Esophagus squamous epithelium (tissue), 4 donors: ENCODE measurements around the gene SPEM3.
A peak's percentile ranks its signal among the peaks of the same experiment; 100 is the strongest.

Experiments used
- POLR2A ChIP-seq, 4 donors: fragments of 450-650 bp; IDR thresholded peaks; one replicate each; pipeline ENCODE4 v1.6.1; 2017; ENCODE audit warnings: antibody characterized with exemption in 4 of 4, mild to moderate bottlenecking in 4 of 4, moderate library complexity in 3 of 4
- TF ChIP-seq, protein P1 (sequence below), 6 experiments: fragments of 450-650 bp in 4 of 6; fragments of 200-600 bp in 2 of 6; sonication (generic) in 2 of 6; IDR thresholded peaks; one replicate each; pipeline ENCODE4 v1.5.1; 2016 to 2019; ENCODE audit warnings: antibody characterized with exemption in 6 of 6, mild to moderate bottlenecking in 4 of 6, moderate library complexity in 4 of 6

DNA sequence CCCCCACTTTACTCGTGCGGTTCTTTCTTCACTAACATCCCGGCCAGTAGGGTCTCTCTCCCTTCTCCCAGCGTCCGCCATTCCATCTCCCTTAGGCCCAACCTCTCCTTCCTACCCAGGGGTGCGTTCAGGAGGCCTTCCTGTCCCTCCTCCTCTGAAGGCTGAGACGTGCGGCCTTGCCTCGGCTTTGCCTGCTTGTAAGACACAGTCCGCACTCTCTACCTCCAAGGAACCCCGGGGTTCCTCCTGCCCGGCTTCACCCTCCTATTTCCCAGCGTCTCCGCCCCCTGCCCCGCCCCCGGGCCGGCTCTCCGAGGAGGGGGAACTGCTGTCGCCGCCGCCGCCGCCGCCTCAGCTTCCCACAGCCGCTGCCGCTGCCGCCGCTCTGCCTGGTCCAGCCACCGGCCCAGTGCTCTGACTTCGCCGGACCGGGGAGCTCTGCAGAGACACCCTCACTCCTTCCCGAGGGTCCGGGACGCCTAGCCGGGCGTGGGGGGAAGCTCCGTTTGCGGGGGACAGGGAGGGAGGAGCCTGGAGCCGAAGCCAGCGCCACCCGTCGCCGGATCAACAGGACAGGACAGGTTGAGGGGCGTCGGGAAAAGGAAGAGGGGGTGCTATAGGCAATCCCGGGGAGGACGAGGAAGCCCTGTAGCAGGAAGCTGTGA is 9.4 kb downstream of the SPEM3 start:
- TF ChIP-seq, protein P1, sequence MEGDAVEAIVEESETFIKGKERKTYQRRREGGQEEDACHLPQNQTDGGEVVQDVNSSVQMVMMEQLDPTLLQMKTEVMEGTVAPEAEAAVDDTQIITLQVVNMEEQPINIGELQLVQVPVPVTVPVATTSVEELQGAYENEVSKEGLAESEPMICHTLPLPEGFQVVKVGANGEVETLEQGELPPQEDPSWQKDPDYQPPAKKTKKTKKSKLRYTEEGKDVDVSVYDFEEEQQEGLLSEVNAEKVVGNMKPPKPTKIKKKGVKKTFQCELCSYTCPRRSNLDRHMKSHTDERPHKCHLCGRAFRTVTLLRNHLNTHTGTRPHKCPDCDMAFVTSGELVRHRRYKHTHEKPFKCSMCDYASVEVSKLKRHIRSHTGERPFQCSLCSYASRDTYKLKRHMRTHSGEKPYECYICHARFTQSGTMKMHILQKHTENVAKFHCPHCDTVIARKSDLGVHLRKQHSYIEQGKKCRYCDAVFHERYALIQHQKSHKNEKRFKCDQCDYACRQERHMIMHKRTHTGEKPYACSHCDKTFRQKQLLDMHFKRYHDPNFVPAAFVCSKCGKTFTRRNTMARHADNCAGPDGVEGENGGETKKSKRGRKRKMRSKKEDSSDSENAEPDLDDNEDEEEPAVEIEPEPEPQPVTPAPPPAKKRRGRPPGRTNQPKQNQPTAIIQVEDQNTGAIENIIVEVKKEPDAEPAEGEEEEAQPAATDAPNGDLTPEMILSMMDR (IDR thresholded peaks at IDR 0.05): no peak
- TF ChIP-seq POLR2A (IDR thresholded peaks at IDR 0.05): peak in 1 of 4 donors; percentile 45
